ENCODE results near the gene MPL. TPM values are rescaled to one million over a fixed set of nuclear protein-coding genes. Genes with fewer than 3 reads are reported as not detected.
A peak's percentile ranks its signal among the peaks of the same experiment; 100 is the strongest.

Gene MPL
- total RNA-seq, 1 donor from 2014 or later = not detected

GRCh38 chr1:43302721-43303470 lies 34.7 kb upstream of the MPL start:
- H3K27ac ChIP-seq (ENCODE audit: low read depth, low read length) = no peak overlapping the region
- H3K27ac Mint-ChIP-seq (ENCODE audit: unreplicated experiment) = no peak overlapping the region

DNA sequence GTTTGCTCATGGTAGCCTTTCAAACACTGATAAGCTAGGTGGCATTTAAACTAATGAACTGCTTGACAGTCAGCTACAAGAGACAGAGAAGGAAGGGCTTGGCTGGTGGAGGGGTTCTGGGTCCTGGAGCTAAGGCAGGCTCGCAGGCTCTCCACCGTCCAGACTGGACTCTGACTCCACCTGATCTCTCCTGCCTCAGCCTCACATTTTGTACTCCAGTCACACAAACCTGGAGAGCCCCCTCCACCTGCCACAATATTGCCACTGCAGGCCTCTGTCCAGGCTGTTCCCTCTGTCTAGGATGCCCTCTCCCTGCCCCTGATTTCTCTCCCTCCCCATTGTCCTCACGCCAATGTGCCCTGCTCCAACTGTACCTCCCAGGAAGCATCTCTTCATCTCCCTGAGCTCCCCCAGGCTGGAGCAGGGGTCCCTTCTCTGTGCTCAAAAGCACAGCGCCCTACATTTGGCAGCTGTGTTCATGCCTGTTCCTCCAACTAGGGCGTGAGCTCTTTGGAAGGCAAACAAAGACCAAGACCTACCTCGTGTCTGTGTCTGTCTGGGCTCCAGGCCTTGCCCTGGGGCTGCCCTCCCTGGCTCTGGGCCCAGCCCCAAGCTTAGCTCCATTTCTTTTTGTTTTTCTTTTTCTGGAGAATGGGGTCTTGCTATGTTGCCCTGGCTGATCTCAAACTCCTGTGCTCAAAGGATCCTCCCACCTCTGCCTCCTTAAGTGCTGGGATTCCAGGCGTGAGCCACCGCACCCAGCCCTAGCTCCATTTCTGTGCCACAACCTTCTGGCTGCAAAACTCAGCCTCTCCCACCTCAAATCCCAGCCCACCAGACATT lies 33.9 kb upstream of the MPL start:
- Histone ChIP-seq H3K4me2 (ENCODE audit: low read length) (no peak overlapping the region), H3K4me1 (ENCODE audit: insufficient read depth, low read length) (no peaks in the 10 kb centered on the region), H3K4me3 (ENCODE audit: insufficient read depth, low read depth, low read length) (no peak overlapping the region), H3K9ac (ENCODE audit: low read length) (no peak overlapping the region), H3K36me3 (ENCODE audit: insufficient read depth, low read length) (no peaks in the 10 kb centered on the region), H3K27me3 (ENCODE audit: insufficient read depth, low read length) (no peaks in the 10 kb centered on the region), H3K27ac (ENCODE audit: low read depth, low read length) (no peak overlapping the region), H3K79me2 (ENCODE audit: insufficient read depth, low read length) (no peaks in the 10 kb centered on the region), H2AFZ (ENCODE audit: low read depth, low read length) (no peak overlapping the region), H3K9me3 (ENCODE audit: insufficient read depth, low read depth, low read length) (no peaks in the 10 kb centered on the region), H4K20me1 (ENCODE audit: insufficient read depth, low read length) (no peaks in the 10 kb centered on the region)
- Mint-ChIP-seq H3K9me3 (ENCODE audit: unreplicated experiment) (peaks cover 14% of the 10 kb centered on the region), H3K36me3 (ENCODE audit: low read depth, unreplicated experiment) (peaks cover 11% of the 10 kb centered on the region), H3K27me3 (ENCODE audit: low read depth, unreplicated experiment) (peaks cover 26% of the 10 kb centered on the region), H3K4me3 (ENCODE audit: unreplicated experiment) (no peak overlapping the region), H3K27ac (ENCODE audit: unreplicated experiment) (no peak overlapping the region), H3K4me1 (ENCODE audit: low read depth, unreplicated experiment) (peaks cover 13% of the 10 kb centered on the region)
- FAIRE-seq (no peak), DNase-seq (ENCODE audit: low read depth) (no peak)
- TF ChIP-seq, protein P1, sequence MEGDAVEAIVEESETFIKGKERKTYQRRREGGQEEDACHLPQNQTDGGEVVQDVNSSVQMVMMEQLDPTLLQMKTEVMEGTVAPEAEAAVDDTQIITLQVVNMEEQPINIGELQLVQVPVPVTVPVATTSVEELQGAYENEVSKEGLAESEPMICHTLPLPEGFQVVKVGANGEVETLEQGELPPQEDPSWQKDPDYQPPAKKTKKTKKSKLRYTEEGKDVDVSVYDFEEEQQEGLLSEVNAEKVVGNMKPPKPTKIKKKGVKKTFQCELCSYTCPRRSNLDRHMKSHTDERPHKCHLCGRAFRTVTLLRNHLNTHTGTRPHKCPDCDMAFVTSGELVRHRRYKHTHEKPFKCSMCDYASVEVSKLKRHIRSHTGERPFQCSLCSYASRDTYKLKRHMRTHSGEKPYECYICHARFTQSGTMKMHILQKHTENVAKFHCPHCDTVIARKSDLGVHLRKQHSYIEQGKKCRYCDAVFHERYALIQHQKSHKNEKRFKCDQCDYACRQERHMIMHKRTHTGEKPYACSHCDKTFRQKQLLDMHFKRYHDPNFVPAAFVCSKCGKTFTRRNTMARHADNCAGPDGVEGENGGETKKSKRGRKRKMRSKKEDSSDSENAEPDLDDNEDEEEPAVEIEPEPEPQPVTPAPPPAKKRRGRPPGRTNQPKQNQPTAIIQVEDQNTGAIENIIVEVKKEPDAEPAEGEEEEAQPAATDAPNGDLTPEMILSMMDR (IDR thresholded peaks at IDR 0.05; ENCODE audit: insufficient read depth, low read depth, low read length) = no peak
- no peak for TF ChIP-seq EZH2 (IDR thresholded peaks at IDR 0.05; ENCODE audit: insufficient read depth, low read length)

More at GRCh38 chr1:43302721-43303470, 34.7 kb upstream of the MPL start:
- Mint-ChIP-seq H3K9me3 (ENCODE audit: unreplicated experiment) (peaks cover 10% of the 10 kb centered on the region), H3K36me3 (ENCODE audit: low read depth, unreplicated experiment) (peaks cover 8% of the 10 kb centered on the region), H3K4me3 (ENCODE audit: unreplicated experiment) (no peak overlapping the region), H3K4me1 (ENCODE audit: low read depth, unreplicated experiment) (peaks cover 13% of the 10 kb centered on the region), H3K27me3 (ENCODE audit: low read depth, unreplicated experiment) (peaks cover 19% of the 10 kb centered on the region)
- DNase-seq (ENCODE audit: low read depth) (peak; percentile 28), FAIRE-seq (no peak)
- no peaks in the 10 kb centered on the region for H3K36me3 ChIP-seq (ENCODE audit: insufficient read depth, low read length)
- no peaks in the 10 kb centered on the region for H3K9me3 ChIP-seq (ENCODE audit: insufficient read depth, low read depth, low read length)
- H3K9ac ChIP-seq (ENCODE audit: low read length) = no peak overlapping the region
- H2AFZ ChIP-seq (ENCODE audit: low read depth, low read length) = no peak overlapping the region
- H3K4me2 ChIP-seq (ENCODE audit: low read length) = peak overlapping the region; percentile 4
- TF ChIP-seq, protein P1 (IDR thresholded peaks at IDR 0.05; ENCODE audit: insufficient read depth, low read depth, low read length) = no peak
- no peak for TF ChIP-seq EZH2 (IDR thresholded peaks at IDR 0.05; ENCODE audit: insufficient read depth, low read length)
- no peaks in the 10 kb centered on the region for H3K79me2 ChIP-seq (ENCODE audit: insufficient read depth, low read length)
- H4K20me1 ChIP-seq (ENCODE audit: insufficient read depth, low read length) = no peaks in the 10 kb centered on the region
- H3K27me3 ChIP-seq (ENCODE audit: insufficient read depth, low read length) = no peaks in the 10 kb centered on the region
- no peaks in the 10 kb centered on the region for H3K4me1 ChIP-seq (ENCODE audit: insufficient read depth, low read length)
- no peak overlapping the region for H3K4me3 ChIP-seq (ENCODE audit: insufficient read depth, low read depth, low read length)

Data from astrocyte (in vitro differentiated cells and primary cell).